DMS79 treated with DMSO at 0.1 percent for 48 hours (cell line): ENCODE measurements around the gene IL17C.
"Not testable (repeated sequence)": the region's sequence is repeated elsewhere in the genome, so short reads cannot be mapped to it uniquely, and the experiment has no call there.

Source experiments
- DNase-seq: peaks from one replicate; lab custom pipeline; 2025; lab: John Stamatoyannopoulos, UW

The IL17C gene

GRCh38 chr16:88638323-88639230, at the start of gene IL17C:
Gene IL17C (plus strand): TSS chr16:88638572. CDS start chr16:88638642, 70 bp downstream.
- DNase-seq = peak; percentile 68

- no peak for DNase-seq
Measured at GRCh38 chr16:88588754-88589153, 49.6 kb upstream of the IL17C start.

DNA sequence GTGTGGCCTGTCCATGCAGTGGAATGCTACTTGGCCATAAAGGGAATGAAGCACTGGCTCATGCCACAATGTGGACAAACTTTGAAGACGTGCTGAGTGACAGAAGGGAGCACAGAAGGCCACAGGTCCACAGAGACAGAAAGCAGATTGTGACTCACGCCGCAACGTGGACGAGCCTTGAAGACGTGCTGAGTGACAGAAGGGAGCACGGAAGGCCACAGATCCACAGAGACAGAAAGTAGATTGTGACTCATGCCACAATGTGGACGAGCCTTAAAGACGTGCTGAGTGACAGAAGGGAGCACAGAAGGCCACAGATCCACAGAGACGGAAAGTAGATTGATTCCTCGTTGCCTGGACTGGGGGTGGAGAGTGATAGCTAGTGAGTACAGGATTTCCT, 48.9 kb upstream of the IL17C start:
- DNase-seq = no peak

GRCh38 chr16:88591577-88592021, 46.8 kb upstream of the IL17C start:
- DNase-seq = no peak

DNA sequence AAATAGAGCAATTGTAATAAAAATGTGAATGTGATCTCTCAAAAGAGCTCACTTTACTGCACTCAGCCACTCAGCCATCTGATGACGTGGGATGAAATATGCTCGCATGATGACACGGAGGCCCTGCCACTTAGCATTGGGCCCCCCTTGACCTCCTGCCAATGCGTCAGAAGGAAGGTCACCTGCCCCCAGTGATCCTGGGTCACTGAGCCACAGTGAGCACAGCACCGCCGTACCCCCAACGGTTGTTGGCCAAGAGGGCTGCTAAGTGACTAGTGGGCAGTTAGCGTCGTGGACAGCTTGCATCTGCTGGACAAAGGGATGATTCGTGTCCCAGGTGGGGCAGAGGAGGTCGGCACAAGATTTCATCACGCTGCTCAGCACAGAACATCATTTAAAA, 45.3 kb upstream of the IL17C start:
- no peak for DNase-seq

DNA sequence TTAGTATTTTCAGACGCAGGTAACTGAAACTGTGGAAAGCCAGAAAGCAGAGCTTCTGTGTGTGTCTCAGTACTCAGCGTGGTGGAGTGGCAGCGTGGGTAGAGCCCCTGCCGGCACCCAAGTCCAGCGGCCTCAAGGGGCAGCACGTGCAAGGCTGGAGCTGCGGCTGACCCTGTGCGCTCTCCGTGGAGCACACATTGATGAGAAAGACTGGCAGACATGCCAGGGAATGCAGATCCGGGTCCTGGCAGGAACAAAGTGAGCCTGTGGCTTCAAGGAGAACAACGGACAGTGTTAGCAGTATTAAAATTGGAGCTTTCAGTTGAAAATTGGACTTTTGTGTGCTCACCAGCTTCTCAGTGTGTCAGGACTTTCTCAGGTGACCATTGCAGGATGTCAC, 44.9 kb upstream of the IL17C start:
- DNase-seq = no peak

DNA sequence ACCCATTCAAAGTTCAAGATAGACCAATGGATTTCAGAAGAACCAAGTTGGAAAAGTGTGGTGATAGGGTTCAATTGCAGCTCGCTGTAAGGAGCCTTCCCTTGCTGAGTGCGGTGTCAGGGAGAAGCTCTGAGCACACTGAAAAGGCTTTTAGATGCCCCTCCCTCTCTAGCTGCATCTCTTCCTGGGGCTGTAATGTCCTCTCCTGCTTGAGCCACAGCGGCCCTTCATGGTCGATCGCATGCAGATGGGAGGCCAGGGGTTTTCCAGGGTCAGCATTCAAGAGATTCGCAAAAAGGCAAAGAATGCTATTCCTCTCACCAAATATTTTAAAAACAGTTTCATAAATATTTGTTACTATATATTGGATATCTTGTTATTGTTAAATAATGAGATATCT, 44.5 kb upstream of the IL17C start:
- DNase-seq = no peak

- DNase-seq = no peak
Measured at GRCh38 chr16:88595101-88595500, 43.3 kb upstream of the IL17C start.

- DNase-seq = no peak
Measured at GRCh38 chr16:88595921-88596320, 42.5 kb upstream of the IL17C start.

DNA sequence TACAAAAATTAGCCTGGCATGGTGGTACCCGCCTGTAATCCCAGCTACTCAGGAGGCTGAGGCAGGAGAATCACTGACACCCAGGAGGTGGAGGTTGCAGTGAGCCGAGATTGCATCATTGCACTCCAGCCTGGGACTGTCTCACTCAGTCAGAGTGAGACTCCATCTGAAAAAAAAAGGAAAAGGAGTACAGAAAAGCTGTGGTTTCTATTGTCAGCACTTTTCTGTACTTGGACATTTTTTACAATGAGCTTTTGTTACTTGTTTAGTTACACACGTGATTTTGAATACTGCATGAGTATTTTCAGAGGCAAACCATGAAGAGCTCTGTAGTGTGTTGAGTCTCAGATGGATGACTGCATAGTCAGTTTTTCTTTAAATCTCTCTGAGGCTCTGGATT, 41.9 kb upstream of the IL17C start:
- peak; percentile 2 for DNase-seq

DNA sequence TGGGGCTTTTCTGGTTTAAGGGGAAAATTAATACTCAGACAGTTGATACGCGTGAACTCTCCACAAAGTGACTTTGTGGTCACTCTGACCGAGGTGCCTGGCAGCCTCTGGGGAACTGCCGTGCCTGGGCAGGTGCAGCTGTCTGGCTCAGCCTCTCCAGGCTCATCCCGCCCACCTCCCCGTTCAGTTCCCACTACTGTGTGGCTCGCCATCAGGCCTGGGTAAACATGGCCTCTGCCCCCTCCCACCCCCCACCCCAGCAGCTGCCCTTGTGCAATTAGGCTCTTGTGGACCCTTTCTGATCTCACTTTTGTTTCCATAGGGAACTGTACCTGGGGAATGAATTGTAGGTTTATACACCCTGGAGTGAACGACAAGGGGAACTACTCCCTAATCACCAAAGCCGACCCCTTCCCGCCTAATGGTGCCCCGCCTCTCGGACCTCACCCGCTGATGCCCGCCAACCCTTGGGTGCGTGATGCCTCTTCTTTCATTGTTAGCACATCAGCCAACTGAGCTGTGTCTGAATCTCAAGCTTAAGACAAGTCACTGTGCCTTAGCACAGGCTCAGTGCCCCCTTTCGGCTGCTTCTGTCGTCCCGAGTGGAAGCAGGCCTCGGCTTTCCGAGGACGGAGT, 40.4 kb upstream of the IL17C start:
- DNase-seq = peak; percentile 39

GRCh38 chr16:88599092-88599733, 39.2 kb upstream of the IL17C start:
- no peak for DNase-seq

DNA sequence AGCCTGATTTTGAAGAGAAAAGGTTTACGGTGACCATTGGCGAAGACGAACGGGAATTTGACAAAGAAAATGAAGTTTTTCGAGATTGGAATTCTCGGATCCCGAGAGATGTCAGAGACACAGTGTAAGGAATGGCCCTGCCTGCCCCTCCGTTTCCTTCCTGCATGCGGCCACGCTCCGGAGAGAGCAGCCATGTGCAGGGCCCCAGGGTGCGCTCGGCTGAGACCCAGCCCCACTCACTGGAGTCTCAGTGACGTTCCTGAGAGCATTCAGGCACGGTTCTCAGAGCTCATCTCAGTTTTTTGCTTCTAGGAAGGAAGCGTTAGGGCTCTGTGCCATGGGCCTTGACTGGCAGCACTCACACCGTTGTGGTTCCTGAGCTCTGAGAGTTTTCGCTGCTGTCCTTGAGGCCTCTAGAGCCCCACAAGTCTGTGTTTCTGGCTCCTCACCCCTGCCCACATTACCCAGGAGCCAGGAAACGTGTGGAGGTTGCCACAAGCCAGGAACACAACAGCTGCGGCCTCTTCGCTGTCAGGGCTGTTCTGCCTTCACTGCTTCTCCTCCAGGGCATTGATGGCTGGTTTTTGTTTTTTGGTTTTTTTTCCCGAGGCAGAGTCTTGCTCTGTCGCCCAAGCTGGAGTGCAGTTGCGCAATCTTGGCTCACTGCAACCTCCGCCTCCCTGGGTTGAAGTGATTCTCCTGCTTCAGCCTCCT, 38.4 kb upstream of the IL17C start:
- DNase-seq = peak; percentile 71

- DNase-seq = no peak
Measured at GRCh38 chr16:88600539-88600896, 37.9 kb upstream of the IL17C start.

GRCh38 chr16:88601313-88602036, 36.9 kb upstream of the IL17C start:
- DNase-seq = peak; percentile 53

DNA sequence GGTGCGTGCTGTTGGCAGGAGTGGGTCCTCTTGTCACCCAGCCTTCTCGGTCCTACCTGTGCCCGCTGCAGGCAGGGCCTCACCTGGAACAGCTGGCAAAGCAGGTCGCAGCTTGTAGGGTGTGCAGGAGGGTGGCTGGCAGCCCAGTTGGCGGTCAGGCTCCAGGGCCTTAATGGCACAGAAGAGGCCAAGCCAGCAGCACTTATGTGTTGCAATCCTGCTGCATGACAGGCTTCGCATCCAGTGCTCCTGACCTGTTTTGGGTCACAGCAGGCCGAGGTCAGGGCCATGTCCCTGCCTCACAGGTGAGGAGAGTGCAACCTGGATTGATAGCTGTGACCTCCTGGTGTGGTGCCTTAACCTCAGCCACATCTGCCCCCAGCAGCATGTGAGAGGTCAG, 36.3 kb upstream of the IL17C start:
- peak; percentile 78 for DNase-seq

GRCh38 chr16:88605186-88606147, 32.9 kb upstream of the IL17C start:
- DNase-seq = no peak

- no peak for DNase-seq
Measured at GRCh38 chr16:88606148-88606757, 32.1 kb upstream of the IL17C start.

DNA sequence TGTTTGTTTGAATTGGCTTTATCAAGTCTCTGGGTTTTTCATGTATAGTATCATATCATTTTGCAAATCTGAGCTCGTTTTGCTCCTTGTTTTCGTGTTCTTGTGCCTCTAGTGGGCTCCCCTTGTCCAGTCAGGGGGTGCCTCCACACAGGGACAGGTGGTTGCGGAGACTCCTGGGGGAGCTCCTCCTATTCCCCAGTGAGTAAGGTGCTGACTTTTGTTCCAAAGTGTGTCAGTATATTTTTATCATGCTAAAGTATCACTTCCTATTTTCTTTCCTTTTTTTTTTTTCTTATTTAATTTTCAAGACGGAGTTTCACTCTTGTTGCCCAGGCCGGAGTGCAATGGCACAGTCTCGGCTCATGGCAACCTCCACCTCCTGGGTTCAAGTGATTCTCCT, 30.3 kb upstream of the IL17C start:
- no peak for DNase-seq

DNA sequence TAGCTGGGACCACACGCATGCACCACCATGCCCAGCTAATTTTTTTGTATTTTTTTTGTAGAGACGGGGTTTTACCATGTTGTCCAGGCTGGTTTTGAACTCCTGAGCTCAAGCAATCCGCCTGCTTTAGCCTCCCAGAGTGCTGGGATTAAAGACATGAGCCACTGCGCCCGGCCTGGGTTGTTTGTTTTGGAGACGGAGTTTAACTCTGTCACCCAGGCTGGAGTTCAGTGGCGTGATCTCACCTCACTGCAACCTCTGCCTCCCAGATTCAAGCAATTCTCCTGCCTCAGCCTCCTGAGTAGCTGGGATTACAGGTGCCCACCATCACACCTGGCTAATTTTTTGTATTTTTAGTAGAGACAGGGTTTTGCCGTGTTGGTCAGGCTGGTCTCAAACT, 28.9 kb upstream of the IL17C start:
- not testable (repeated sequence) for DNase-seq
